OCI-LY1 (cell line): ENCODE measurements around the gene OR4D2.

Experiments
- EZH2 ChIP-seq: fragments of 200-600 bp; sonication (generic), shearing (Covaris generic); IDR thresholded peaks from 2 replicates; pipeline ENCODE4 v1.8.0; 2017; ENCODE audit warnings: borderline replicate concordance, mixed run types, mild to moderate bottlenecking, antibody characterized with exemption, low read length, moderate library complexity, mixed read lengths
- TF ChIP-seq, protein P1 (sequence below): fragments of 200-600 bp; sonication (generic), shearing (Covaris generic); IDR thresholded peaks from 2 replicates; pipeline ENCODE4 v1.5.1; 2017; ENCODE audit warnings: mild to moderate bottlenecking, antibody characterized with exemption, low read length, moderate library complexity, mixed read lengths

DNA sequence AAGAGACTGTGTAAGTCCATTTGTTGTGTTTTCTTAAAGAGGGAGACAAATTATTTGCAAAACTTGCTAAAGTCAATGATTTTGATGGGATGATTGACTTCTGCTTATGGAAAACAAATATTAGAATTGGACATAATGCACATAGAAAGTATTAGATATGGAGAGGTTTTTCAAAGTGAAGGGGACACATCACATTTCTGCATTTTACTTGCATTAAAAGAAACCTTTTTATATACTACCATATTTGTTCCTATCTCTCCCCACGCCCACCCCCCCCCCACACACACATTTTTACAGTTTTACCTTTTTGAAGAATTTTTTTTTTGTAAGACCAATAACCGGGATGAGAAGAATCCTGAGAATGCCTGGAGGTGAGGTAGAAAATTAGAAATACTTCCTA, 8.6 kb upstream of the OR4D2 start:
- TF ChIP-seq, protein P1, sequence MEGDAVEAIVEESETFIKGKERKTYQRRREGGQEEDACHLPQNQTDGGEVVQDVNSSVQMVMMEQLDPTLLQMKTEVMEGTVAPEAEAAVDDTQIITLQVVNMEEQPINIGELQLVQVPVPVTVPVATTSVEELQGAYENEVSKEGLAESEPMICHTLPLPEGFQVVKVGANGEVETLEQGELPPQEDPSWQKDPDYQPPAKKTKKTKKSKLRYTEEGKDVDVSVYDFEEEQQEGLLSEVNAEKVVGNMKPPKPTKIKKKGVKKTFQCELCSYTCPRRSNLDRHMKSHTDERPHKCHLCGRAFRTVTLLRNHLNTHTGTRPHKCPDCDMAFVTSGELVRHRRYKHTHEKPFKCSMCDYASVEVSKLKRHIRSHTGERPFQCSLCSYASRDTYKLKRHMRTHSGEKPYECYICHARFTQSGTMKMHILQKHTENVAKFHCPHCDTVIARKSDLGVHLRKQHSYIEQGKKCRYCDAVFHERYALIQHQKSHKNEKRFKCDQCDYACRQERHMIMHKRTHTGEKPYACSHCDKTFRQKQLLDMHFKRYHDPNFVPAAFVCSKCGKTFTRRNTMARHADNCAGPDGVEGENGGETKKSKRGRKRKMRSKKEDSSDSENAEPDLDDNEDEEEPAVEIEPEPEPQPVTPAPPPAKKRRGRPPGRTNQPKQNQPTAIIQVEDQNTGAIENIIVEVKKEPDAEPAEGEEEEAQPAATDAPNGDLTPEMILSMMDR = no peak
- TF ChIP-seq EZH2 = no peak
